ENCODE data around the gene IRAK3. TPM values are rescaled to one million over a fixed set of nuclear protein-coding genes. Genes with fewer than 3 reads are reported as not detected.
"Not testable (repeated sequence)": the region's sequence is repeated elsewhere in the genome, so short reads cannot be mapped to it uniquely, and the experiment has no call there.

Gene IRAK3
- total RNA-seq, 1 experiment from 2014 or later = 57.3 TPM

DNA sequence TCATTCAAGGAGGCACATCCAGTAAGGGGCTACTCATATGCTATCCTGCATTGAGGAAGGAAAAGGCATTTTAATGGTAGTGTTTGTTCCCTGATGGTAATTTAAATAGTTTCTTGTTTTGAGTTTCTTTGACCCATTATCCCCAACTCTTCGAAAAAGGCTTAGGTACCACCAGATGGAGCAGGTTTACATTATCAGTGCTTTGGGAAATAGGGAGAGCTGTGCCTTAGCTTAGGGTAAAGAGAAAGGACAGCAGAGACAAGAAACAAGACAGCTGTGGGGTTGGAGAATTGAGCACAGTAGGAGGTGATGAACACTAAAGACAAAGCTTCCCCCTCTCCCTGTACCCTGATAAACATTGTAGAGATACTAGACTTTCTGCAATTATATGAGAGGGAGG is 84.1 kb downstream of the IRAK3 start:
- H3K27ac ChIP-seq = no peak overlapping the region
- H3K4me3 ChIP-seq = no peak overlapping the region
- H3K36me3 ChIP-seq = no peaks in the 10 kb centered on the region
- no peaks in the 10 kb centered on the region for H3K9me3 ChIP-seq (replicated peaks)
- DNase-seq = no peak
- peaks cover 4% of the 10 kb centered on the region; the same call in 1 of the 2 replicates for H3K4me1 ChIP-seq
- no peaks in the 10 kb centered on the region for H3K27me3 ChIP-seq

DNA sequence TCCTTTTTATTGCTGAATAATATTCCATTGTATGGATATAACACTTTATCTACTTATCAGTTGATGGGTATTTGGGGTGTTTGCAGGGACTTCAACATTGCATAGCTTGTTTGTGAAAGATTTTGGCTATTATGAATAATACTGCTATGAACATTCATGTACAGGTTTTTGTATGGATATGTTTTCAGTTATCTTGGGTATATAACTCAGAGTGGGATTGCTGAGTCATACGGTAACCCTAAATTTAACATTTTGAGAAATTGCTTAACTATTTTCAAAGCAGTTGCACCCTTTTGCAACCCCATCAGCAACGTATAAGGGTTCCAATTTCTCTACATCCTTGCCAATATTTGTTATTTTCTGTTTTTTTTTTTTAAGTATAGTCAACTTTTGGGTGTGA is 86.0 kb downstream of the IRAK3 start:
- H3K36me3 ChIP-seq = no peaks in the 10 kb centered on the region
- no peaks in the 10 kb centered on the region for H3K27me3 ChIP-seq
- H3K27ac ChIP-seq = no peak overlapping the region
- no peaks in the 10 kb centered on the region for H3K9me3 ChIP-seq (replicated peaks)
- DNase-seq = no peak
- no peak overlapping the region for H3K4me3 ChIP-seq
- peaks cover 4% of the 10 kb centered on the region; the same call in 1 of the 2 replicates for H3K4me1 ChIP-seq

DNA sequence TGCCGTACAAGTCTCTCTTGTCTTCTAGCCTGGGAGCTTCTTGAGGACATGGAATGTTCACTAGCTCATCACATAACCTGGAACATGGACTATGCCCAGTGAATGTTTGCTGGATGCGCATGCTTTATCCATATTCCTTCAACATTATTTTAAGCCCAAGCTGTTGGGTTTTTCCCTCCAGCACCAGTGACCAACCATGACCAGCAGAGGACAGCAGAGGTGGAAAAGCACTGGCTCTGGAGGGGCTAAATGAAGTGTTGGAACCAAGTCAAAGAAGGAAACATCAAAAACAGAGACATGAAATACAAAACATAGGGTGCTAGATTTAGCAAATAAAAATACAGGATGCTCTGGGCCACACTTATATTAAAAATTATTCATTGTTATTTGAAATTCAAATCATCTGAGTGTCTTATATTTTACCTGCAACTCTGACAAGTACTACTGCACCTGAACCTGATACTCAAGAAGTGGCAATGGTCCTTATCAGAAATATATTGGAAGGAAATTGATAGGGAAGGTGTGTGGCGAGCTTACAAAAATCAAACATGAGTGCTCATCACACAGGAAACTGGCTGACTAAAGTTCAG is 90.2 kb downstream of the IRAK3 start:
- Histone ChIP-seq H3K27me3 (no peaks in the 10 kb centered on the region), H3K4me3 (no peak overlapping the region), H3K27ac (no peak overlapping the region), H3K9me3 (replicated peaks) (peaks cover 3% of the 10 kb centered on the region; the same call in 1 of the 2 replicates), H3K36me3 (no peaks in the 10 kb centered on the region), H3K4me1 (no peaks in the 10 kb centered on the region; the same call in 1 of the 2 replicates)
- peak in 1 of 2 experiments; percentile 47 for DNase-seq

DNA sequence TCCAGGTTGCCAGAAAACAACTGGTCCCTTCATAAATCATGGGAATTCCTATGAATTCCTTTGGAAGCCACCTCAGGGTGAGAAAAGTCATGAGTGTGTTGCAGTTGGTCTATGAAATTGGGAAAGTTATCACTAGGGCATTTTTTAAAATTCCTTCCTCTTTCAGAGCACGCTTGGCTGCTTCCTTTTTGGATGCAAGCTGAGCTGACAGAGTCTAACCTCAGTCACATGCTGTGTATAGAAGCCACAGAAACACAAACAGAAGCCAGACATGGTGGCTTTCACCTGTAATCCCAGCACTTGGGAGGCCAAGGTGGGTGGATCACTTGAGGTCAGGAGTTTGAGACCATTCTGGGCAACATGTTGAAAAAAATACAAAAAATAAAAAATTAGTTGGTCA is 91.5 kb downstream of the IRAK3 start:
- Histone ChIP-seq H3K27ac (no peak overlapping the region), H3K27me3 (no peaks in the 10 kb centered on the region), H3K36me3 (no peaks in the 10 kb centered on the region), H3K4me3 (no peak overlapping the region), H3K9me3 (replicated peaks) (peaks cover 3% of the 10 kb centered on the region; the same call in 1 of the 2 replicates), H3K4me1 (no peaks in the 10 kb centered on the region; the same call in 1 of the 2 replicates)
- no peak for DNase-seq

DNA sequence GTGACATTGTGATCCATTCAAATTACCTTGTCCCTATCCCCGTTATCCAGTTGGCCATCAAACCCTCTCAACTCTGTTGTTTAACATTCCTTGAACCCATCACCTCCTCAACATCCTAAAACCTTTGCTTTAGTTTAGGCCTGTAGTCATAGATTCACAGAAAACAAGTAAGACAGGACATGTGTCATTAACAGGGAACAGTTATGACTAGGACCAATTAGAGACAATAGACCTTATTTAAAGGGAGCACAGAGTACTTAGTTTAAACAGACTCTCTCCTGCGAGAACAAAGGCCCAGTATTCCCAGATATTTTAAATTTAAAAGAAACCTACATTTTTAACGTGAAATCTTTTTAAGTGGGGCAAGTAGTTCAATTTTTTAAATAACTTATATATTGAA is 93.2 kb downstream of the IRAK3 start:
- Histone ChIP-seq H3K36me3 (no peaks in the 10 kb centered on the region), H3K27me3 (no peaks in the 10 kb centered on the region), H3K9me3 (replicated peaks) (peaks cover 3% of the 10 kb centered on the region; the same call in 1 of the 2 replicates), H3K4me1 (no peaks in the 10 kb centered on the region; the same call in 1 of the 2 replicates), H3K27ac (no peak overlapping the region), H3K4me3 (no peak overlapping the region)
- DNase-seq = no peak

DNA sequence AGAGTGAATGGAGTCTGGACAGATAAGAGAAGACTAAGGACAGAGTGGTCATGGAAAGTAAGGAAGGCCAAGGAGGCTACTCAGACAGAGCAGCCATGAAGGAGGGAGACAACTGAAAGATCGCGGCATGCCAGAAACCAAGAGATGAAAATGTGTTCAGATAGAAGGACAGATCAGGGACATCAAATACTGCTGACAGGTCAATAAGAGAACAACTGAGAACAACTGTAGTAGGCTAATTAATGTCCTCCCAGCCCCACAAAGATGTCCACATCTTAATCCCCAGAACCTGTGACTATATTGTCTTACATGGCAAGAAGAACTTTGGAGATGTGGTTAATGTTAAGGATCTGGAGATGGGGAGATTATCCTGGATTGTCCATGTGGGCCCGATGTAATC is 98.3 kb downstream of the IRAK3 start:
- Histone ChIP-seq H3K27ac (no peak overlapping the region), H3K4me1 (no peaks in the 10 kb centered on the region), H3K27me3 (no peaks in the 10 kb centered on the region), H3K4me3 (no peak overlapping the region), H3K36me3 (no peaks in the 10 kb centered on the region), H3K9me3 (replicated peaks) (no peaks in the 10 kb centered on the region)
- DNase-seq = no peak

DNA sequence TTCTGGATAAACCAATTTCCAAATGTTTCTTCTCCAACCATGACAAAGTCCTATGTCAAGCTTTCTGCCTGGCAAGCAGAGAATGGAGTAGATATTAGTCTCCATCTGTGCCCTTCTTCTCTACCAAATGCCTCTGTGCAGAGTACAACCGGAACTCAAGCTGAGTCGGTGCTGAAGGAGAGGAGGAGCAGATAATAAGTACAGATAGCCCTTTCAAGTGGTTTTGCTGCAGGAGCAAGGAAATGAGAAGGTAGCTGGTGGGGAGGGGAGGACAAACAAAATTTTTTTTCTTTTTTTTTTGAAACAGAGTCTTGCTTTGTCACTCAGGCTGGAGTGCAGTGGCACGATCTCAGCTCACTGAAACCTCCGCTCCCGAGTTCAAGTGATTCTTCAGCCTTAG is 99.1 kb downstream of the IRAK3 start:
- H3K27ac ChIP-seq = no peak overlapping the region
- H3K36me3 ChIP-seq = no peaks in the 10 kb centered on the region
- DNase-seq = no peak
- H3K27me3 ChIP-seq = no peaks in the 10 kb centered on the region
- H3K4me1 ChIP-seq = no peaks in the 10 kb centered on the region
- H3K9me3 ChIP-seq (replicated peaks) = no peaks in the 10 kb centered on the region
- H3K4me3 ChIP-seq = no peak overlapping the region

DNA sequence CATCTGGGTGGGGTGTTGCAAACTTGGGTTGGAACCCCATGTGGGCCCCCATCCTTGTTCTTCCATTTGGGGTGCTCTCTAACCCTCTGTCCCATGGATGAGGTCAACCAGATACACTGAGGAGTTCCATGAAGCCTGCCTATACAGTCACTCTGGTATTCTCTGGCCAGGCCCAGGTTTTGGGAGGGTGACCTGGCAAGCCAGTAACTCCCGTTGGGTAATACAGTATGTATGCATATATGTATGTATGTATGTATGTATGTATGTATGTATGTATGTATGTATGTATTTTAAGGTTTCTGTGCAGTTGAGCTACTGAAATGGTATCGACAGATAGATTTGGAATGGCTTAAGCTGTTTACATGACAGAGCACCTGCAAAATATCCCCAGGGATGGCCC is 100.5 kb downstream of the IRAK3 start:
- H3K27ac ChIP-seq = no peak overlapping the region
- H3K9me3 ChIP-seq (replicated peaks) = no peaks in the 10 kb centered on the region
- no peak overlapping the region for H3K4me3 ChIP-seq

DNA sequence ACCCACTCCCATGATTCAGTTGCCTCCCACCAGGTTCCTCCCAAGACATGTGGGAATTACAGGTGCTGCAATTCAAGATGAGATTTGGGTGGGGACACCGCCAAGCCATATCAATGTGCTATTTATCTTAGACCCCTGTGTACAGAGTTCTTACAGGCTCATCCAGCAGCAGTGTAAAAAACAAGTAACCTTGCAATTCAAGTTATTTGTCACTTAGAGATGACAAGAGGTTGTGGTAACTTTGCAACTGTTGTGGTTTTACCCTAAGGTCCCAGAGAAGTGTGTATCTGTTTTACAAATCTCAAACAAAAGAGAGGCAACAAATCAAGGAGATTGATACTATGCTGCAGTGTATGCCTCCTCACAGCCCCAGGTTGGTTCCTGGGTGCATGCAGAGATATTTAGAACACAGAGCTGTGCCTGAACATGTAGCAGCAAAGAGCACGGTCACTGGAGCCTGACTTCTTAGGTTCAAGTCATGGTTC is 101.7 kb downstream of the IRAK3 start:
- no peaks in the 10 kb centered on the region for H3K27me3 ChIP-seq
- no peak overlapping the region for H3K27ac ChIP-seq
- DNase-seq = no peak
- no peaks in the 10 kb centered on the region for H3K4me1 ChIP-seq
- no peaks in the 10 kb centered on the region for H3K9me3 ChIP-seq (replicated peaks)
- no peaks in the 10 kb centered on the region for H3K36me3 ChIP-seq
- H3K4me3 ChIP-seq = no peak overlapping the region

More for the DNA sequence above, 100.5 kb downstream of the IRAK3 start:
- no peak for DNase-seq
- H3K36me3 ChIP-seq = no peaks in the 10 kb centered on the region
- no peaks in the 10 kb centered on the region for H3K4me1 ChIP-seq
- H3K27me3 ChIP-seq = no peaks in the 10 kb centered on the region

DNA sequence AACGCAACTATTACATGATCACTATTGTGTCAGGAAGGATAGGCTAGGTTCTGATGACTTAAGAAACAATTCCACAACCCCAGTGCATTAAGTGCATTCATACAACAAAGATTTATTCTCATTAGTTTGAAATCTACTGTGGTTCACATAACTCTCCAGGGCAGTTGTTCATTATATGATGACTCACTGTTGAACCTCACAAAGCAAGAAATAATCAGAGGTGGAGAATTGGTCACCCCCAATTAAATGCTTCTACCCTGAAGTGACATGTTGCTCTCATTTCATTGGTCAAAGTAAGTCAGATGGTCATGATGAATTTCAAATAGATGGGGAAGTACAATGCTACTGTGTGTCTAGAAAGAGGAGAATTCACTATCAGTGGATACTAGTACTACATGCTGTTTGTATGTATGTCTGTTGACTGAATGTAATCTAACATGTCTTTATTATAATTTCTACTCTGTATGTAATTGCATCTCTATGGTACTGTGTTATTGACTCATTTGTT is 107.2 kb downstream of the IRAK3 start:
- H3K27me3 ChIP-seq = no peaks in the 10 kb centered on the region
- DNase-seq = no peak
- H3K4me1 ChIP-seq = no peaks in the 10 kb centered on the region
- H3K9me3 ChIP-seq (replicated peaks) = no peaks in the 10 kb centered on the region
- no peaks in the 10 kb centered on the region for H3K36me3 ChIP-seq
- no peak overlapping the region for H3K27ac ChIP-seq
- H3K4me3 ChIP-seq = no peak overlapping the region

DNA sequence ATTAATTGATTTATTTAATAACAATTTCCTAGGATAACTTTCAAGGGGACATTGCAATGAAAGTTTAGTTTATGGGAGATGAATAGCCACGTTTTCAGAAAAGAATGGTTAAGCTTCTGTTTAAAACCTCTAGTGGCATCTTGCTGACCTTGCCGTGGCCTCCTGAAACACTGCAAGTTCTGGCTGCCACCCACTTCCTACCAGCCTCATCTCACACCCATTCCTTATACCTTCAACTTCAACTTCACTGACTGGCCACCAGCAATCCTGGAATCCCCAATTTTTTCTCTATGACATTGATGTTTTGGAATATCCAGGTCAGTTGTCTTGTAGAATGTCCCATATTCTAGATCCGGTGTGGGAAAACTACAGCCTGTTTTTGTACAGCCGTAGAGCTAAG is 108.1 kb downstream of the IRAK3 start:
- no peak for DNase-seq
- Histone ChIP-seq H3K9me3 (replicated peaks) (no peaks in the 10 kb centered on the region), H3K4me1 (no peaks in the 10 kb centered on the region), H3K27ac (no peak overlapping the region), H3K4me3 (no peak overlapping the region), H3K36me3 (no peaks in the 10 kb centered on the region), H3K27me3 (no peaks in the 10 kb centered on the region)

DNA sequence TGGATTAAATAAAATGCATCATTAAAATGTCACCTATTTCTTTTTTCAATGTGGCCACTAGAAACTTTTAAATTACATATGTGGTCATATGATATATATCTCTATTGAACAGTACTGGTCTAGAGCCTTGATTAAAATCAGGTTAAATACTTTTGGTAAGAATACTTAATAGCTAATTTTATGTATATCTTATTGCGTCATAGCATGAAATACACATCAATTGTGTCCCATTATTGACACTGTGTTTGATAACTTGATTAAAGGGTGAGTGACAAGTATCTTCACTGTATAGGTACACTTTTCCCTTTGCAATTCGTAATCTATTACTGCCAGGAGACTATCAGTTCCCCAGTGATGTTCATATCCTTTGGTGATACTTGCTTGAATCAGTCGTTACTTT is 108.9 kb downstream of the IRAK3 start:
- DNase-seq = no peak
- H3K4me1 ChIP-seq = no peaks in the 10 kb centered on the region
- no peaks in the 10 kb centered on the region for H3K27me3 ChIP-seq
- H3K36me3 ChIP-seq = no peaks in the 10 kb centered on the region
- H3K4me3 ChIP-seq = no peak overlapping the region
- no peaks in the 10 kb centered on the region for H3K9me3 ChIP-seq (replicated peaks)
- no peak overlapping the region for H3K27ac ChIP-seq

DNA sequence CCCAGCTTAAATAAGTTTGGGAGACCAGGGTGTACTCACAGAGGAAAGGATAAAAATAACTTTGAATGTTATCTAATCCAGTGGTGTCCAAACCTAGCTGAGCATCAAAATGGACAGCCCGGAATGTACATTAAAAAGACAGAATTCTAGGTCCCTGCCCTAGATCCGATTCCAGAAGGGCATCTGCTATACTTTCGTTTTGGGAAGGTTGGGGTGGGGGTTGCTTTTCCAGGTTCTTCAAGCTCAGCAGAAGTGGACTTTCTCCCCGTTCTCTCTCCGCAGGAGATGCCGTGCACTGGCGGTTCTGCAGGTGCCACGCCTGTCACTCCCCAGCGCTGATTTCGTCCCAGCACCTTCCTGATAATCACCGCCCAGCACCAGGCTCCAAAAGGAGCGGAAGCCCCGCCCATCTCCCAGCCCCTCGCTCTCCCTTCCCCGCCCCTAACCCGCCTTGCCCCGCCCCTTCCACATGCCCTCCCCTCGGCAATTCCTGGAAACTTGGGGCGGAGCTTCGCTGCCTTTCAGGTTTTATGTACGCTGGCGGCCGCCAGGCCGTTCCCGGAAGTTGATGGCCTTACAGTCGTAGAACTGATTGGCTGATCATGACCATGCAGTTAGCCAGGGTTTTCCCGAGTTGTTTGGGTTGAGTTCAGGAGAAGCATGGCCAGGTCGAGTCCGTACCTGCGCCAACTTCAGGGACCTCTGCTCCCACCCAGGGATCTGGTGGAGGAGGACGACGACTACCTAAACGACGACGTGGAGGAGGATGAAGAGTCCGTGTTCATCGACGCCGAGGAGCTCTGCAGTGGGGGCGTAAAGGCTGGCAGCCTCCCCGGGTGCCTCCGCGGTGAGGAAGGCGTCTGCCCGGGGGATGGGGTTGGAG is 113.2 kb downstream of the IRAK3 start, which contains the start of gene HELB:
TSS of gene HELB (plus strand) at position 550 of the 883 bp plus-strand sequence. CDS start at position 661, 111 bp downstream.
- peaks cover 11% of the 10 kb centered on the region for H3K36me3 ChIP-seq
- H3K9me3 ChIP-seq (replicated peaks) = no peaks in the 10 kb centered on the region
- peak; percentile 98 for DNase-seq
- peaks cover 6% of the 10 kb centered on the region; the same call in 1 of the 2 replicates for H3K4me1 ChIP-seq
- H3K27ac ChIP-seq = peak within 1 kb of the TSS; percentile 66
- no peaks in the 10 kb centered on the region for H3K27me3 ChIP-seq
- H3K4me3 ChIP-seq = peak within 1 kb of the TSS; percentile 82

DNA sequence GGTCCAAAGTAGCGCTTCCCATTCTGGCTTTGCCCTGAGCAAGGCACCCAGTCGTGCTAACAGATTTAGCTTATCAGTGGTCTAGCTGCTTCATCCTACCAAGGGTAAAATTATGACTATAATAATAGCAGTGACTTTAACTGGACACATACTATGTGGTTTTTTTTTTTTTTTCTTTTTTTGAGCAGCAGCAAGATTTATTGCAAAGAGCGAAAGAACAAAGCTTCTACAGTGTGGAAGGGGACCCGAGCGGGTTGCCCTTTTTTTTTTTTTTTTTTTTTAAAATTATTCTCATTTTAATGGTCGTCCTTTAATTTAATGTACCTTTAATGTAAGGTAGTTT is 113.8 kb downstream of the IRAK3 start:
- DNase-seq = no peak
- Histone ChIP-seq H3K27me3 (no peaks in the 10 kb centered on the region), H3K36me3 (peaks cover 12% of the 10 kb centered on the region), H3K4me1 (peaks cover 6% of the 10 kb centered on the region; the same call in 1 of the 2 replicates), H3K9me3 (replicated peaks) (no peaks in the 10 kb centered on the region), H3K27ac (peak overlapping the region; percentile 66), H3K4me3 (peak overlapping the region; percentile 82)

DNA sequence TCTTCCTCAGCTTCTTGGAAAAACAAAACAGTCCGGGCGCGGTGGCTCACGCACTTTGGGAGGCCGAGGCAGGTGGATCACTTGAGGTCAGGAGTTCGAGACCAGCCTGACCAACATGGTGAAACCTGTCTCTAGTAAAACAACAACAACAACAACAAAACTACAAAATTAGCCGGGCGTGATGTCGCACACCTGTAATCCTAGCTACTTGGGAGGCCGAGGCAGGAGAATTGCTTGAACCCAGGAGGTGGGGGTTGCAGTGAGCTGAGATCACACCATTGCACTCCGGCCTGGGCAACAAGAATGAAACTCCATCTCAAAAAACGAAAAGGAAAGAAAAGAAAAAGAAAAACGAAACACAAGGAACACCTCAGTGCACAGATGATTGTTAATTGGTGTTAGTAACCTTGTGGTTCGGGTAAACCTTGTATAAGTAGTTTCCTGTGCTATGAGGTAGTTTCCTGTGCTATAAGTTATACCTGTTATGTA is 114.3 kb downstream of the IRAK3 start:
- H3K27ac ChIP-seq = not testable (repeated sequence)
- peaks cover 12% of the 10 kb centered on the region for H3K36me3 ChIP-seq

More for the DNA sequence above, 114.3 kb downstream of the IRAK3 start:
- not testable (repeated sequence) for H3K9me3 ChIP-seq (replicated peaks); H3K4me1 ChIP-seq; H3K27me3 ChIP-seq
- peak in 1 of 2 experiments; percentile 4 for DNase-seq
- peak overlapping the region; percentile 82 for H3K4me3 ChIP-seq
